ENCODE measurements around the gene ADAMTS2. TPM values are rescaled to one million over a fixed set of nuclear protein-coding genes. Genes with fewer than 3 reads are reported as not detected.

The ADAMTS2 gene
- total and polyA plus RNA-seq, 2 of the 8 experiments (the other 6 are each of a cell fraction or from before 2014, with no cell fraction given), result 6.6 to 7.3 TPM

DNA sequence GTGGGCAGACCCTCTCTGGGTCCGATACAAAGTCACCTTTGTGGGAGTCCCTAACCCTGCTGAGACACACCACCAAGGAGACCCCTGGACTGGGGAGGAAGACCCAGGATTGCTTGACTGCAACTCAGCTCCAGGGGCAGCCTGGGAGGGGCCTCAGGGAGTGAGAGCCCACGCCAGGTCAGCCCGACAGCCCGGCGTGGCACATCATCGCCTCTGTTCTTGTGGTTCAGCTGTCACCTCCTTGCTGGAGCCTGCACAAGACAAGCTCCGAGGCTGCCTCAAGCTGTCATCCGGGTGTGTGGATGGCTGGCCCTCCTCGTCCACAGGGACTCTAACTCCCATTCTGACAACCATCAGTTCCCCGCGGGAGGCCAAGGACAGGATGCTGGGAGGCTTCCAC, 151.5 kb downstream of the ADAMTS2 start (continued):
- TF ChIP-seq, protein P1, sequence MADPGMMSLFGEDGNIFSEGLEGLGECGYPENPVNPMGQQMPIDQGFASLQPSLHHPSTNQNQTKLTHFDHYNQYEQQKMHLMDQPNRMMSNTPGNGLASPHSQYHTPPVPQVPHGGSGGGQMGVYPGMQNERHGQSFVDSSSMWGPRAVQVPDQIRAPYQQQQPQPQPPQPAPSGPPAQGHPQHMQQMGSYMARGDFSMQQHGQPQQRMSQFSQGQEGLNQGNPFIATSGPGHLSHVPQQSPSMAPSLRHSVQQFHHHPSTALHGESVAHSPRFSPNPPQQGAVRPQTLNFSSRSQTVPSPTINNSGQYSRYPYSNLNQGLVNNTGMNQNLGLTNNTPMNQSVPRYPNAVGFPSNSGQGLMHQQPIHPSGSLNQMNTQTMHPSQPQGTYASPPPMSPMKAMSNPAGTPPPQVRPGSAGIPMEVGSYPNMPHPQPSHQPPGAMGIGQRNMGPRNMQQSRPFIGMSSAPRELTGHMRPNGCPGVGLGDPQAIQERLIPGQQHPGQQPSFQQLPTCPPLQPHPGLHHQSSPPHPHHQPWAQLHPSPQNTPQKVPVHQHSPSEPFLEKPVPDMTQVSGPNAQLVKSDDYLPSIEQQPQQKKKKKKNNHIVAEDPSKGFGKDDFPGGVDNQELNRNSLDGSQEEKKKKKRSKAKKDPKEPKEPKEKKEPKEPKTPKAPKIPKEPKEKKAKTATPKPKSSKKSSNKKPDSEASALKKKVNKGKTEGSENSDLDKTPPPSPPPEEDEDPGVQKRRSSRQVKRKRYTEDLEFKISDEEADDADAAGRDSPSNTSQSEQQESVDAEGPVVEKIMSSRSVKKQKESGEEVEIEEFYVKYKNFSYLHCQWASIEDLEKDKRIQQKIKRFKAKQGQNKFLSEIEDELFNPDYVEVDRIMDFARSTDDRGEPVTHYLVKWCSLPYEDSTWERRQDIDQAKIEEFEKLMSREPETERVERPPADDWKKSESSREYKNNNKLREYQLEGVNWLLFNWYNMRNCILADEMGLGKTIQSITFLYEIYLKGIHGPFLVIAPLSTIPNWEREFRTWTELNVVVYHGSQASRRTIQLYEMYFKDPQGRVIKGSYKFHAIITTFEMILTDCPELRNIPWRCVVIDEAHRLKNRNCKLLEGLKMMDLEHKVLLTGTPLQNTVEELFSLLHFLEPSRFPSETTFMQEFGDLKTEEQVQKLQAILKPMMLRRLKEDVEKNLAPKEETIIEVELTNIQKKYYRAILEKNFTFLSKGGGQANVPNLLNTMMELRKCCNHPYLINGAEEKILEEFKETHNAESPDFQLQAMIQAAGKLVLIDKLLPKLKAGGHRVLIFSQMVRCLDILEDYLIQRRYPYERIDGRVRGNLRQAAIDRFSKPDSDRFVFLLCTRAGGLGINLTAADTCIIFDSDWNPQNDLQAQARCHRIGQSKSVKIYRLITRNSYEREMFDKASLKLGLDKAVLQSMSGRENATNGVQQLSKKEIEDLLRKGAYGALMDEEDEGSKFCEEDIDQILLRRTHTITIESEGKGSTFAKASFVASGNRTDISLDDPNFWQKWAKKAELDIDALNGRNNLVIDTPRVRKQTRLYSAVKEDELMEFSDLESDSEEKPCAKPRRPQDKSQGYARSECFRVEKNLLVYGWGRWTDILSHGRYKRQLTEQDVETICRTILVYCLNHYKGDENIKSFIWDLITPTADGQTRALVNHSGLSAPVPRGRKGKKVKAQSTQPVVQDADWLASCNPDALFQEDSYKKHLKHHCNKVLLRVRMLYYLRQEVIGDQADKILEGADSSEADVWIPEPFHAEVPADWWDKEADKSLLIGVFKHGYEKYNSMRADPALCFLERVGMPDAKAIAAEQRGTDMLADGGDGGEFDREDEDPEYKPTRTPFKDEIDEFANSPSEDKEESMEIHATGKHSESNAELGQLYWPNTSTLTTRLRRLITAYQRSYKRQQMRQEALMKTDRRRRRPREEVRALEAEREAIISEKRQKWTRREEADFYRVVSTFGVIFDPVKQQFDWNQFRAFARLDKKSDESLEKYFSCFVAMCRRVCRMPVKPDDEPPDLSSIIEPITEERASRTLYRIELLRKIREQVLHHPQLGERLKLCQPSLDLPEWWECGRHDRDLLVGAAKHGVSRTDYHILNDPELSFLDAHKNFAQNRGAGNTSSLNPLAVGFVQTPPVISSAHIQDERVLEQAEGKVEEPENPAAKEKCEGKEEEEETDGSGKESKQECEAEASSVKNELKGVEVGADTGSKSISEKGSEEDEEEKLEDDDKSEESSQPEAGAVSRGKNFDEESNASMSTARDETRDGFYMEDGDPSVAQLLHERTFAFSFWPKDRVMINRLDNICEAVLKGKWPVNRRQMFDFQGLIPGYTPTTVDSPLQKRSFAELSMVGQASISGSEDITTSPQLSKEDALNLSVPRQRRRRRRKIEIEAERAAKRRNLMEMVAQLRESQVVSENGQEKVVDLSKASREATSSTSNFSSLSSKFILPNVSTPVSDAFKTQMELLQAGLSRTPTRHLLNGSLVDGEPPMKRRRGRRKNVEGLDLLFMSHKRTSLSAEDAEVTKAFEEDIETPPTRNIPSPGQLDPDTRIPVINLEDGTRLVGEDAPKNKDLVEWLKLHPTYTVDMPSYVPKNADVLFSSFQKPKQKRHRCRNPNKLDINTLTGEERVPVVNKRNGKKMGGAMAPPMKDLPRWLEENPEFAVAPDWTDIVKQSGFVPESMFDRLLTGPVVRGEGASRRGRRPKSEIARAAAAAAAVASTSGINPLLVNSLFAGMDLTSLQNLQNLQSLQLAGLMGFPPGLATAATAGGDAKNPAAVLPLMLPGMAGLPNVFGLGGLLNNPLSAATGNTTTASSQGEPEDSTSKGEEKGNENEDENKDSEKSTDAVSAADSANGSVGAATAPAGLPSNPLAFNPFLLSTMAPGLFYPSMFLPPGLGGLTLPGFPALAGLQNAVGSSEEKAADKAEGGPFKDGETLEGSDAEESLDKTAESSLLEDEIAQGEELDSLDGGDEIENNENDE (IDR thresholded peaks at IDR 0.05; ENCODE audit: insufficient replicate concordance, low read length), result no peak
- TF ChIP-seq TEAD4 (IDR thresholded peaks at IDR 0.05; ENCODE audit: low read depth, low read length) (no peak), KDM4A (IDR thresholded peaks at IDR 0.05; ENCODE audit: low read depth, low read length, severe bottlenecking) (no peak), HDAC6 (IDR thresholded peaks at IDR 0.05; ENCODE audit: low read depth, low read length) (no peak), TBP (IDR thresholded peaks at IDR 0.05; ENCODE audit: low read depth, low read length) (no peak), TAF7 (optimal IDR thresholded peaks at IDR 0.05; ENCODE audit: borderline replicate concordance, low read depth, low read length) (no peak), SIRT6 (IDR thresholded peaks at IDR 0.05; ENCODE audit: low read length) (no peak), RFX5 (IDR thresholded peaks at IDR 0.05; ENCODE audit: borderline replicate concordance, low read depth, low read length) (no peak), NANOG (IDR thresholded peaks at IDR 0.05; ENCODE audit: insufficient read depth, low read depth, low read length, poor library complexity, severe bottlenecking) (no peak), KDM5A (IDR thresholded peaks at IDR 0.05; ENCODE audit: low read length) (no peak), HDAC2 (IDR thresholded peaks at IDR 0.05; ENCODE audit: borderline replicate concordance in 1 of 2, low read depth in 2 of 2, low read length in 2 of 2) (no peak)
- TF ChIP-seq, protein P2, sequence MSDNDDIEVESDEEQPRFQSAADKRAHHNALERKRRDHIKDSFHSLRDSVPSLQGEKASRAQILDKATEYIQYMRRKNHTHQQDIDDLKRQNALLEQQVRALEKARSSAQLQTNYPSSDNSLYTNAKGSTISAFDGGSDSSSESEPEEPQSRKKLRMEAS (IDR thresholded peaks at IDR 0.05), result no peak
